Erythroblast (primary cell): ENCODE results near the gene THADA.

ENCODE experiments used
- GATA1 ChIP-seq: IDR thresholded peaks from 2 replicates; pipeline ENCODE4 v1.6.1; 2011; ENCODE audit warnings: low read depth, mild to moderate bottlenecking, control low read depth, low read length, moderate library complexity
- POLR2A ChIP-seq: IDR thresholded peaks from 2 replicates; pipeline ENCODE4 v1.6.1; 2011; ENCODE audit warnings: mild to moderate bottlenecking, low read length

DNA sequence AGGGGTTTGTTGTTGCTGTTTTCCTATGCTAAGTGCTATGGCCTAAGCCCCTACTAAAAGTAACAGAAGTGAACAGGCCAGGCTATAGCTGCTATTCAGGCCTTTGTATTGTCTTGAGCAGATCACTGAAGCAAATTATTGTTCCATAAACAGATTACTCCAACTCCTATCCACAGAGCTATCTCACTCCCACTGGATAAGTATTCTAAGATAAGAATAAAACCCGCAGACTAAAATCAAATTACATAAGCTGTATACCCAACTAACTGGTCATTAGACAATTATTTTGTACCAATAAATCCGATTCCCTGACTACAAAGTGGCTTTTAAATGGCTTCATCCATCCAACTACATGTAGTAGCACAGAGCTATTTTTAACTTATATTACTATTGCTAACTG lies 74.3 kb downstream of the THADA start:
- TF ChIP-seq POLR2A = no peak
- TF ChIP-seq GATA1 = no peak
